Left lung (tissue), 10 donors: ENCODE measurements around the gene IL1R1. TPM values are rescaled to one million over a fixed set of nuclear protein-coding genes. Genes with fewer than 3 reads are reported as not detected.

Experiments
- ATAC-seq: fragments of 200-7000 bp; cut with Tn5 transposase; one replicate; pipeline ENCODE4 v1.9.1; 2020; ENCODE audit warnings: moderate library complexity
- DNase-seq, 4 donors: peaks; one replicate each; pipeline ENCODE4 v3.0.0-alpha.2; 2013 to 2020
- H3K27ac ChIP-seq, 2 donors: fragments of 200-600 bp; sonication (generic) in 1 of 2; one replicate each; pipeline versions ENCODE4 v1.5.0 to v1.8.0; 2020 to 2021
- H3K27me3 ChIP-seq, 2 donors: fragments of 200-600 bp; sonication (generic) in 1 of 2; one replicate each; pipeline versions ENCODE4 v1.5.0 to v1.8.0; 2020 to 2021
- H3K36me3 ChIP-seq, 2 donors: fragments of 200-600 bp; sonication (generic) in 1 of 2; one replicate each; pipeline versions ENCODE4 v1.5.0 to v1.8.0; 2020 to 2021
- H3K4me1 ChIP-seq, 2 donors: fragments of 200-600 bp; one replicate each; pipeline ENCODE4 v1.8.0; 2021
- H3K4me3 ChIP-seq, 2 donors: fragments of 200-600 bp; sonication (generic) in 1 of 2; one replicate each; pipeline versions ENCODE4 v1.5.0 to v1.8.0; 2020 to 2021; ENCODE audit warnings: mild to moderate bottlenecking in 1 of 2
- H3K9me3 ChIP-seq, 2 donors: fragments of 200-600 bp; sonication (generic) in 1 of 2; one replicate each; pipeline versions ENCODE4 v1.5.0 to v1.8.0; 2020 to 2021
- CTCF ChIP-seq, 2 donors: fragments of 200-600 bp; sonication (generic) in 1 of 2; IDR thresholded peaks; one replicate each; pipeline versions ENCODE4 v1.5.0 to v1.8.0; 2021; ENCODE audit warnings: antibody characterized with exemption in 2 of 2
- intact Hi-C, 2 donors: fragments of 100-400 bp; cut with DNase I; formaldehyde crosslinking; loops; one replicate each; pipeline versions ENCODE4 v1.11.2 to v1.14.2; 2022
- polyA plus RNA-seq, 6 donors: library from polyadenylated mRNA; unstranded; fragments of 120-200 nt; gene quantifications; one replicate each; pipeline ENCODE4 v1.2.1, GENCODE V29; 2013; ENCODE audit not compliant: insufficient read length in 6 of 6
- total RNA-seq, 2 donors: library from RNA; stranded (reverse); fragmentation: NEBNext Ultra II Directional; extraction: Animal tissue kit (Norgen Biotek cat#: 25700); gene quantifications; one replicate each; pipeline ENCODE4 v1.2.1, GENCODE V29; 2021
- donor health status: DM: no; HTN: yes; CAD: no.
- donor health status: DM: no; HTN: no; CAD: no.

Gene IL1R1
- total and polyA plus RNA-seq, 8 donors = 91.1 to 224 (median 112) TPM

GRCh38 chr2:102217032-102217431 is 74.5 kb downstream of the IL1R1 start:
- Histone ChIP-seq H3K36me3 (no peaks in the 10 kb centered on the region), H3K27ac (no peak overlapping the region), H3K9me3 (peaks cover 0 to 32% of the 10 kb centered on the region in 2 donors), H3K4me1 (no peaks in the 10 kb centered on the region), H3K27me3 (no peaks in the 10 kb centered on the region), H3K4me3 (no peak overlapping the region)
- TF ChIP-seq CTCF (IDR thresholded peaks at IDR 0.05) = no peak
- no peak for DNase-seq
- ATAC-seq = no peak
- intact Hi-C loops = no loop called here

GRCh38 chr2:102224824-102225739 is 82.5 kb downstream of the IL1R1 start:
- DNase-seq (no peak), ATAC-seq (no peak)
- TF ChIP-seq CTCF (IDR thresholded peaks at IDR 0.05) = no peak
- Histone ChIP-seq H3K27me3 (no peaks in the 10 kb centered on the region), H3K4me3 (no peak overlapping the region), H3K9me3 (no peaks in the 10 kb centered on the region), H3K27ac (no peak overlapping the region), H3K4me1 (peaks cover 16 to 54% of the 10 kb centered on the region in 2 donors), H3K36me3 (peaks cover 0 to 3% of the 10 kb centered on the region in 2 donors)
- intact Hi-C loops = no loop called here

- intact Hi-C loops = no loop called here
- Histone ChIP-seq H3K9me3 (no peaks in the 10 kb centered on the region), H3K4me1 (peaks cover 16 to 55% of the 10 kb centered on the region in 2 donors), H3K36me3 (peaks cover 0 to 3% of the 10 kb centered on the region in 2 donors), H3K27ac (peak overlapping the region; percentile 91 to 96), H3K4me3 (no peak overlapping the region), H3K27me3 (no peaks in the 10 kb centered on the region)
- no peak for TF ChIP-seq CTCF (IDR thresholded peaks at IDR 0.05)
- DNase-seq = no peak
- ATAC-seq = no peak
Observed at GRCh38 chr2:102226171-102226570, 83.6 kb downstream of the IL1R1 start.

DNA sequence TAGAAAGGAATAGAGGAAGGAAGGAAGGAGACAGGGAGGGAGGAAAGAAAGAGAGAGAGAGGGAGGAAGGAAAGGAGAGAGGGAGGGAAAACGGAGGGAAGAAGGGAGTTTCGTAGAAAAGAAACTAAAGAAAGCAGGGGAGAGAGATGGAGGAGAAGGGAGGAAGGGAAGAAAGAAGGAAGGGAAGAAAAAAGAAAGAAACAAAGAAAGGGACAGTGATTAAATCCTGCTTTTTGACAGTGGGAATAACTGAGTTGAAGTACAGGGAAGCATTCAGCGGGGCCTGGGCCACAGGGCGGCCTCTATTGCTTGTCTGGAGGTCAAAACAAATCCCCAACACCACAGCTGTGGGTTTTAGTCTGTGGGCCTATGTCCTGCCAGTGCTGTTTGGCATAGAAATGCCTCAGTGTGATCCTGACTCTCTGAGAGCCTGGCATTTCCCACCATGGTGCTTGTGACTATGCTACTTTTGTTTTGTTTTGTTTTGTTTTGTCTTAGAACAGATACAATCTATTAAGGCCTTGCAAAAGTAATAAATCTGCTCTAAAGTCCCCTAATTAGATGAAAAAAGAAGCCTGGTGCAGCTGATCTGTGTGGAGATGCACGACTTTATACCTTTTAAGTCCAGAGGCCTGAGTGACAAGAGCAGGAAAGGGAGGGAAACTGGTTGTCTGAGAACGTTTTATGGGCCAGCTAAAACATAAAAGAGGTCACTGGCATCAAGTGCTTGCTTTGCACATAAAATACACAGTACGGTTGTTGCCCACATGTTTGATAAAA is 84.3 kb downstream of the IL1R1 start:
- Histone ChIP-seq H3K36me3 (peaks cover 0 to 3% of the 10 kb centered on the region in 2 donors), H3K4me1 (peaks cover 16 to 55% of the 10 kb centered on the region in 2 donors), H3K4me3 (no peak overlapping the region), H3K9me3 (no peaks in the 10 kb centered on the region), H3K27ac (peak overlapping the region; percentile 91 to 96), H3K27me3 (no peaks in the 10 kb centered on the region)
- intact Hi-C loops = no loop called here
- DNase-seq (peak in 1 of 4 donors; percentile 42), ATAC-seq (peak; percentile 41)
- no peak for TF ChIP-seq CTCF (IDR thresholded peaks at IDR 0.05)
